HG03280 (cell line): ENCODE data around the gene ANAPC16.
"Not testable (repeated sequence)": the region's sequence is repeated elsewhere in the genome, so short reads cannot be mapped to it uniquely, and the experiment has no call there.

ENCODE experiments used
- ATAC-seq: cut with Tn5 transposase; IDR thresholded peaks from one replicate; pipeline ENCODE4 v1.9.1; 2021; ENCODE audit warnings: mild to moderate bottlenecking, moderate library complexity; ENCODE audit not compliant: unreplicated experiment

The ANAPC16 gene

DNA sequence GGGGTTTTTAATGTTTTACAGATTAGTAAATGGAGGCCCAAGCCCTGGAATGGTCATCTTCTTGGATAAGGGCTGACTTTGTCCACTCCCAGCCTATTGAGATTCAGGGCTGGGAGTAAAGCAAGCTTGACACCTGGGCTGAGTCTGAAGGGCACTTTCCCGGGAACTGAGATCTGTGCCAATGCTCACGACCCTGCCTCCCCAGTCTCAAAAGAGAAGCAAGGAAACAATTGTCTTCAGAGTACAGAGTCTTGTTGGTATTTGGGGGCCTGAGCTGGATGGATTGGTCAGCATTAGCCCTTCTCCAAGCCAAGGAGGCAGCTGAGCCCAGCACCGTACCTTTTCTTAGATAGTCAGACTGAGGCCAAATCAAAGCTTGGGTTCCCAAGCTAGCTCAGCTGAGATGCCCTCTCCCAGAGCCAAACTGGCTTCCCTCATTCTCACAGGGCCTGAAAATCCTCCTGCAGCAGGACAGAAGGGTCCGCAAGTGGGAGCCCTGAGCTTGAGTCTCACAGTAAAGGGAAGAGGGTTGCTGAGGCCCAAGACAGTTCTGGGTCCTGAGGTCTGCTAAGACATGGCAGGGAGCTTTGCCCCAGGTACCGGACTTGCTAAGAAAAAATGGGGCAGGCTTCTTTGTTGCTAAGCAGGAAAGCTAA lies 61.7 kb downstream of the ANAPC16 start:
- no peak for ATAC-seq

DNA sequence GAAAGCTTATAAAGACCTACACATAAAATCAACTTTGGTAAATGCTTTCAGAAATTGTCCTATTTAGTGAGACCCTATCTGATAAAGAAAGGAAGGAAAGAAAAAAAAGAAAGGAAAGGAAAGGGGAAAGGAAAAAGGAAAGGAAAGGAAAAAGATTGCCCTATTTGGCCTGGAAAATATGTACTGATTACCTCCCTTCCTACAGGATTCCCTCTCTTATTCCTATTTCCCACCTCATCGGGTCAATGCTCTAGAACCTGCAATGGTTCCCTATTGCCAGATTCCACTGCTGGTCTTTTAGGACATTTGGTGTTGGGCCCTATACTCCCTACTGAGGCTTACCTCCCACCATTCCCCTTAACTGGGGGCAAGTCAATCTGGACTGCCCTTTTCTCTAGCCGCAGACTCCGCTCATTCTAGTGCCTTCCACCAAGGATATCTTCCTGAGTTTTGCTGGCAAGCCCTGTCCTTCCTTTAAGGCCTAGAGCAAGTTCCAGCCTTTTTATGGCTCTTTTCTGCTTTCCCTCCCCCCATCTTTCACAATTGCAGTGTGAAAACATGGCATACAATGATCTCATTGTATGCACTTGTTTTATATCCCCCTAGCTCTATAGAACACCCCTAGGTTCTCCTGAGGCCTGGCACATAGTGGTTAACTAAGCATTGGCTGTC lies 62.3 kb downstream of the ANAPC16 start:
- ATAC-seq: no peak

- ATAC-seq: no peak
Measured at GRCh38 chr10:72278668-72279393, 63.0 kb downstream of the ANAPC16 start.

GRCh38 chr10:72279587-72279986 lies 63.8 kb downstream of the ANAPC16 start:
- not testable (repeated sequence) for ATAC-seq

- ATAC-seq: no peak
Measured at GRCh38 chr10:72283131-72283530, 67.3 kb downstream of the ANAPC16 start.
